Epidermal melanocyte (primary cell): ENCODE measurements around the gene TUBGCP6.
"Not testable (repeated sequence)": the region's sequence is repeated elsewhere in the genome, so short reads cannot be mapped to it uniquely, and the experiment has no call there.

ENCODE experiments used
- DNase-seq: peaks from one replicate; pipeline ENCODE4 v3.0.0; 2011; ENCODE audit warnings: low spot score; ENCODE audit not compliant: insufficient read length

The TUBGCP6 gene

DNA sequence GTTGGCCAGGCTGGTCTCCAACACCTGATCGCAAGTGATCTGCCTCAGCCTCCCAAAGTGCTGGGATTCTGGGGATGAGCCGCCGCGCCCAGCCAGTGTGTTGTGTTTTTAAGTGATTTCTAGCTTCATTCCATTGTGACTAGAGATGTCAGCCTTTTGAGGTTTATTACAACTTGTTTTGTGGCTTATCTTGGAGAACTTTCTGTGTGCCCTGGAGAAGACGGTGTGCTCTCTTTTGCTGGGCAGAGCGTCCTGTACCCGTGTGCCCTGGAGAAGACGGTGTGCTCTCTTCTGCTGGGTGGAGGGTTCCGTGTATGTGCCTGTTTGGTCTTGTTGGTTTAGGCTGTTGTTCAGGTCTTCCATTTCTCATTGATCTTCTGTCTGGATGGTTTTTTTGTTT lies 31.6 kb downstream of the TUBGCP6 start:
- no peak for DNase-seq

DNA sequence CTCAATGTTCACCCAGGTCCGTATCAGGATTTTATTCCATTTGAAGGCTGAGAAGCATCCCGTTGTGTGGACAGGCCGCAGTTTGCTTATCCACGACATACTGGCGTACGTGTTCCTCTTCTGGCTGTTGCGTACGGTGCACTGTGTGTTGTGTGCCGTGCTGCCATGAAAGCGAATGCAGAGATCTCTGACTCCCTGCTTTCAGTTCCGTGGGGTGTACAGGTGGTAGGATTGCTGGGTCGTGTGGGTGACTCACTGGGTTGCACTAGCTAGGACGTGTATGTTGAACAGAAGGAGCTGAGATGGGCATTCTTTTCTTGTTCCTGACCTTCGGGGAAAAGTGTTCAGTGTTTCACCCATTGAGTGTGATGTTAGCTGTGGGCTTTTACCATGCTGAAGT lies 33.7 kb downstream of the TUBGCP6 start:
- no peak for DNase-seq

DNA sequence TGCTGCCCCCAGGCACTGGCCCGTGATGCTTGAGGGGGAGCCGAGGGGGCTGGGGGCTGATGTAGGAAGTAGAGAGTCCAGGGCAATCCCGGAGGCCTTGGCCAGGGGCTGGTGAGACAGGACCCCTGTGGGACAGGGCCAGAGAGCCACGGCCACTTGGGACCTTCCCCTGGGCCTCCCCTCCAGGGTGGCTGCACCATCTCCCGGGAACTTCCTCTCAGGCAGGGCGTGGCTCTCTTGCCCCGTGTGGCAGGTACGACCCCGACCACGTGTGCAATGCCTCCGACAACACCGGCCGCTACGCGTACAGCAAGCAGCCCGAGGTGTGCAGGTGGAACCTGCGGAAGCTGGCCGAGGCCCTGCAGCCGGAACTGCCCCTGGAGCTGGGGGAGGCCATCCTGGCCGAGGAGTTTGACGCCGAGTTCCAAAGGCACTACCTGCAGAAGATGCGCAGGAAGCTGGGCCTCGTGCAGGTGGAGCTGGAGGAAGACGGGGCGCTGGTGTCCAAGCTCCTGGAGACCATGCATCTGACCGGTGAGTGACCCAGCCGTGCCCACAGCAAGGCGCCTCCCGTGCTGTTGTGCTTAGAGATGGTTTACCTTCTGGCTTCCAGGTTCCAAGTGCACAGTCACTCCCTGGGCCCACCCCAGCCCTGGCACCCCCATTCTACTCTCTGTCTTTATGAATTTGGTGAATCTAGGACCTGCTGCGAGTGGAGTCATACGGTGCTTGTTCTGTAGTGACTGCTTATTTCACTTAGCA lies 34.3 kb downstream of the TUBGCP6 start:
- no peak for DNase-seq

DNA sequence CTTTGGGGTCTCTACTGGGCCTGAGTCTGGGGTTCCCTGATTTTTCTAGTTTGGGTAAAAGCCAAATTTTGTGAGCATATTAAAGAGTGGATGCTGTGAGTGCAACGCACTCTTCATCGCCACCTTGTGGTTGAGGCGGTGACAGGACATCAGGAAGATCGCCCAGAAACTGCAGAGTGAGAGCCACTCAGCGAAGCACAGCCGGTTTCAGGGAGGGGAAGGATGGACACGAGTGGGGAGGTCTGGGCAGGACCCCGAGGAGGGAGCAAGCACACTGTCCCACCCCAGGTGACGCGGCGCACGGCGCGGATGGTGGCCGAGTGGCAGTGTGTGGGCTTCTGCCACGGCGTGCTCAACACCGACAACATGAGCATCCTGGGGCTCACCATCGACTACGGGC lies 34.9 kb downstream of the TUBGCP6 start:
- peak; percentile 88 for DNase-seq

DNA sequence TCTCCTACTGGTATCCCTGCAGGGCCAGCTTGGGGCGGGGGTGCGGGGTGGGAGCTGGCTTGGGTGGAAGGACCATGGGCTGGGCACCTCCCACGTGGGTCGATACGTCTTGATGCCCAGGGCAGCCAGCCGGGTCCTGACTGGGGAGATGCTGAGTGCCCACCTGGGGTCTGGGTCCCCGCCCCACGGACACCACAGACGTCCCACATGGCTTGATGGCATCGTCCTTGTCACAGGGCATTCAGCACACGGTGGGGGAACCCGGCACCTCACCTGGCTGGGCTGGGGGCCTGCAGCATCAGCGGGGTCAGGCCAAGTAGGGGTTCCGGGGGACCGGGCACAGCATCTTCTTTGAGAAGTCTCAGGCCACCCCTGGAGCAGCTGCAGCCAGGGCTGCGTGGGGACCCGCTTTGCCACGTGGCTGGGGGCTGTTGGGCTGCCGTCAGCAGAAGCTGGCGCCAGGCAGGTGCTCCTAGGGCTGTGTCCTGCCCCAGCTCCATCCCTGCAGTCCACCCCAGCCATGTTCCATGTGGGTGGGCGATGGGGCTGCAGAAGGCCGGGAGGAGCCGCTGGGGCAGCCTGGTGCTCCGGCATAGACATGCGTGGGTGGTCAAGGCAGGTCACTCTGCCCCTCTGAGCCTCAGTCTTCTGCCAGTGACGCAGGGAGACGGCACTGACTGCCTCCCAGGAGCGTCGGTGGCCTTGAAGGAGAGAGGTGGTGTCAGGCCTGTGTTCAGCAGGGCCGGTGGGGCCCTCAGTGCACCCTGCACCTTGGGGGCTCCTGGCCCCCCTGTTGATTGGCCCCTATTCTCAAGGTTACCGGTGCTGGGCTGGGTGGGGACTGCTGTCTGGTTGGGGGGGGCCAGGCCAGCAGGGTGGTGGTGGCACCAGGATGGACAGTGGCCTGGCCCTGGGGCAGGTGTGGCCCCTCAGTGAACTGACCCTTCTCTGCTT lies 35.6 kb downstream of the TUBGCP6 start:
- DNase-seq: no peak

DNA sequence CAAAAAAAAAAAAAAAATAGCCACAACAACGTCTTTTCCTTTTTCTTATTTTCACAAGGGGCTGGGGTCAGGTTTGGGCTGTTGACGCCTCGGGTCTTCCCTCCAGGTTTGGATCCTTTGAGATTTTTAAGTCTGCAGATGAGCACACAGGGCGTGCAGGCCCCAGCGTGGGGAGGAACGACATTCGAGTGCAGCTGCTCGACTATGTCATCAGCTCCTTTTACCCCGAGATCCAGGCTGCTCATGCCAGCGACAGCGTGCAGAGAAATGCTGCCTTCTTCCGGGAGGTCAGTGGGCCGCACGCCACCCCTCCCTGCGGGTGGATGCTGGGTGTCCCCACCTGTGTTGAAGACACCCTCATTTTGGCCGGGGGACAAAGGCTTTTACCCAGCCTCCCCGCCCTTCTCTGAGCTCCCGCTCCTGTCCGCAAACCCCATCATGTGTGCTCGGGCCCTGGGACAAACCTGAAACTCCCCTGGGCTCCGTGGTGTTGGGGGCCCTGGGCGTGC lies 36.3 kb downstream of the TUBGCP6 start:
- DNase-seq: no peak

DNA sequence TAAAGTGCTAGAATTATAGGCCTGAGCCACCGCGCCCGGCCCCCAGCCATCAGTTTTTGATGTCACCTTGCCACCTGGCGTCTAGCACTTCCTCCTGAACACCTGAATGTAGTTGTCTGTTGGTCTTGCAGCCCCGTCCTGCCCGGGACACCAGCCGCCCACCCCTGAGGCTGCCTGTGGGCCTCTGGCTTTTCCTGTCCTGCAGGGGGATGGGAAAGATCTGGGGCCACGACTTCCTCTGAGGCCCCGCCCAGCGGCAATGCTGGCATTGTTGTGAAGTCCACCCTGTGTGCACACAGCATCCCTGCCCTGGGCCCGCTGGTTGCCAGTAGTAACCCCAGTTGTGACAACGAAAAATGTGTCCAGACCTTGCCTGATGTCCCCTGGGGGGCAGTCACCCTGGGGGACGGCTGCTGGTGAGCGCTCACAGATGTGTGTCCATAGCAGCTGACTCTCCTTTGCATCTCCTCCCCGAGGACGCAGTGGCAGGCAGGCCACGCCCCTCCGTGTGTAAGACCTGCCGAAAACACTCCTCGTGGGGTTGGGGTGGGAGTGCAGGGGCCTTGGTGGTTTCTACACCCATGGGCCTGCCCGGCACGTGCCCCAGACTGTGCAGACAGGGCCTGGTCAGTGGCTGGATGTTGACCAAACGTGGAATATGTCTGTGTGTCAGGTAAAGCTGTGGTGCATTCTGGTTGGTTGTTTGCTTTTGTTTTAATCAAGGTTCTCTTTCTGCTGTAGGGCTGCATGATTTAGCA lies 37.3 kb downstream of the TUBGCP6 start:
- no peak for DNase-seq

DNA sequence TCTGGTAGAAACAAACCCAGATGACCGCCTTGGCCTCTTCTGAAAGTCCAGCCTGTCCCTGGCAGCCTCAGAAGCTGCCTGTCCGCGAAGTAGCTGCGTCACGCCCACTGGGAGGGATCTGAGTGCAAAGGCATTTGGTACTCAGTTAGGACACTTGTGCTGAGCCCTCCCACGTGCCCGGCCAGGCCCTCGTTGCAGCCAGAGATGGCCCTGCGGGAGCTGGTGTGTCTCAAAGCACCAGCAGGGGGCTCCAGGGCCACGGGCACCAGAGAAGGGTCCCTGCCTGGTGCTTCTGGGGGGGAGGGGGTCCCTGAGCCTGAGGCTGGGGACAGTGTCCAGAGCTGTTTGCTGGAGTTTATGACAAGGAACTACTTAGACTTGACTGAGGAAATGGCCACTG lies 38.2 kb downstream of the TUBGCP6 start:
- no peak for DNase-seq

DNA sequence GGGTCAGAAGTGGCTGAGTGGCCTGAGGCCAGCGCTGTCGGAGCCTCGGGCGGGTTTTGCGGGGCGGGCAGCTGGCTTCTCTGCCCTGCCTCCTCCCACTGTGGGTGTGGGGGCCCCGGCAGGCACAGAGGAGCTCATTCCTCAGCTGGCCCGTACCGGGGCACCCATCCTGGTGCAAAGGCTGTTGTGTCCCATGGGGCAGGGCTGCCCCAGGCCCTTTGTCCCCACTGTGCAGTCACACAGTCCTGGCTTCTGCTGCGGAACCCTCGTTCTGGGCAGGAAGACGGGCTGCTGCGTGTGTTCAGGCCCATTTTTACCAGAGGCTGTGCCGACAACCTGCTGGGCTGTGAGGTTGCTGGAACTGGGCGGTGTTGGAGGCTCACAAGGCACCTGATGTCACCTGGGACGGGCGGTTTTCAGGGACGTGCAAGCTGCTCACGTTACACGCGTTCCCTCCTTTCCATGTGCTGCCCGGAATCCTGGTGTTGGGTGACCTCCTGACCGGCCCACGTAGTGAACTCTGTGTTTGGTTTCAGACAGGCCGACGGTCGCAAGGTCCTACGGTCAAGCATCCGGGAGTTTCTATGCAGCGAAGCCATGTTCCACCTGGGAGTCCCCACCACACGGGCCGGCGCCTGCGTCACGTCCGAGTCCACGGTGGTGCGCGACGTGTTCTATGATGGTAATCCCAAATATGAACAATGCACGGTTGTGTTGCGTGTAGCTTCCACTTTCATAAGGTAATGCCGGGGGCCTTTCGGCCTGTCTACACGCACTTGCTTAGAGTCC lies 38.8 kb downstream of the TUBGCP6 start:
- DNase-seq: no peak

DNA sequence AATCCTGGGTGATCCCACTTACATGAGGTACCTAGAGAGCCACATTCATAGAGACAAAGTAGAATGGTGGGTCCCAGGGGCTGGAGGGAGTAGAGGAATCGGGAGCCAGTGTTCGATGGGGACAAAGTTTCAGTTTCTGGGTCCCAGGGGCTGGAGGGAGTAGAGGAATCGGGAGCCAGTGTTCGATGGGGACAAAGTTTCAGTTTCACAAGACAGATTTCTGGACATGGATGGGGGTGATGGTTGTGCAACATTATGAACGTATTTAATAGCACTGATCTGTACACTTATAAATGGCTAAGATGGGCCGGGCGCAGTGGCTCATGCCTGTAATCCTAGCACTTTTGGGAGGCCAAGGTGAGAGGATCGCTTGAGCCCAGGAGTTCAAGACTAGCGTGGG lies 39.8 kb downstream of the TUBGCP6 start:
- not testable (repeated sequence) for DNase-seq

DNA sequence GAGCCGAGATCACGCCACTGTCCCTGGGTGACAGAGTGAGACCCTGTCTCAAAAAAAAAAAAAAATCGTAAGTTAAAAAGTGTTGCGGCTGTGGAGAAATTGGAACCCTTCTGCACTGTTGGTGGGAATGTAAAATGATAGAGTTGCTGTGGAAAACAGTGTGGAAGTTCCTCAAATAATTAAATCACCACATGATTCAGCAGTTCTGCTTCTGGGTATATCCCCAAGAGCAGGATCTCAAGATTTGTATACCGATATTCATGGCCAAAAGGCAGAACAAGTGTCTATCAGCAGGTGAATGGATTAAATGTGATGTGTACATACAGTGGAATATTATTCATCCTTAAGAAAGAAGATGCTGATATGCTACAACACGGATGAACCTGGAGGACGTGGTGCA lies 40.3 kb downstream of the TUBGCP6 start:
- no peak for DNase-seq

DNA sequence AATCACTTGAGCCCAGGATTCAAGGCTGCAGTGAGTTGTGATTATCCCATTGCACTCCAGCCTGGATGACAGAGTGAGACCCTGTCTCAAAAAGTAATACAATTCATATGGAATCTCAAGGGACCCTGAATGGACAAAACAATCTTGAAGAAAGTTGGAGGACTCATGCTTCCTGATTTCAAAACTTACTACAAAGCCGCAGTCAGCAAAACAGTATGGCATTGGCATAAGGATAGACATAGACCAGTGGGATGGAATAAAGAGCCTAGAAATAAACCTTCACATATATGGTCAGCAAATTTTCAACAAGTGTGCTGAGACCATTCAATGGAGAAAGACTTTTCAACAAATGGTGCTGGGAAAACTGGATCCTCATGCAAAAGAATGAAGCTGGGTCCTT lies 41.5 kb downstream of the TUBGCP6 start:
- no peak for DNase-seq

DNA sequence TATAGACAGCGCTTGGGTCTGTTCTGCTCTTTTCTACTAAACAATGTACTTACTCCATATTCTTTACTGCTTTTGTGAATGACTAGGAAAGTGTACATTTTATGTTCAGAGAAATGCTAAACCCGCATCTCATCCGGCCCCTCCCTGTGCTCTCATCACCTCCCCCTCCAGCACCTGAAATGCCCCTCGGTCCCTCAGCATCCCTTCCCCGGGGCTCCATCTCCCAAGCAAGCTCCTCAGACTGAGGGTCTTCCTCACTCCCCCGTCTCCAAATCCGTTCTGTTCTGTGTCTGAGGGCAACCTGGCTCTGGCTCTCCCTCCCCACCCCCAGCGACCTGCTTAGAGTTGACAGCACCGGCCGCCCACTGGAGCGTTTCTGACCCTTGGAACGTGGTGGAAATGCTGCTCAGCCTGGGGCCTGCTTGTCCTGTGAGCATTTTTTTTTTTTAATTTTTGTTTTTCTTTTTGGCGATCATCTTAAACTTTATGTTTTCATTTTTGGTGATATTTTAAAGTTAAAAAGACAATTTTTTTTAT lies 42.6 kb downstream of the TUBGCP6 start:
- DNase-seq: no peak

DNA sequence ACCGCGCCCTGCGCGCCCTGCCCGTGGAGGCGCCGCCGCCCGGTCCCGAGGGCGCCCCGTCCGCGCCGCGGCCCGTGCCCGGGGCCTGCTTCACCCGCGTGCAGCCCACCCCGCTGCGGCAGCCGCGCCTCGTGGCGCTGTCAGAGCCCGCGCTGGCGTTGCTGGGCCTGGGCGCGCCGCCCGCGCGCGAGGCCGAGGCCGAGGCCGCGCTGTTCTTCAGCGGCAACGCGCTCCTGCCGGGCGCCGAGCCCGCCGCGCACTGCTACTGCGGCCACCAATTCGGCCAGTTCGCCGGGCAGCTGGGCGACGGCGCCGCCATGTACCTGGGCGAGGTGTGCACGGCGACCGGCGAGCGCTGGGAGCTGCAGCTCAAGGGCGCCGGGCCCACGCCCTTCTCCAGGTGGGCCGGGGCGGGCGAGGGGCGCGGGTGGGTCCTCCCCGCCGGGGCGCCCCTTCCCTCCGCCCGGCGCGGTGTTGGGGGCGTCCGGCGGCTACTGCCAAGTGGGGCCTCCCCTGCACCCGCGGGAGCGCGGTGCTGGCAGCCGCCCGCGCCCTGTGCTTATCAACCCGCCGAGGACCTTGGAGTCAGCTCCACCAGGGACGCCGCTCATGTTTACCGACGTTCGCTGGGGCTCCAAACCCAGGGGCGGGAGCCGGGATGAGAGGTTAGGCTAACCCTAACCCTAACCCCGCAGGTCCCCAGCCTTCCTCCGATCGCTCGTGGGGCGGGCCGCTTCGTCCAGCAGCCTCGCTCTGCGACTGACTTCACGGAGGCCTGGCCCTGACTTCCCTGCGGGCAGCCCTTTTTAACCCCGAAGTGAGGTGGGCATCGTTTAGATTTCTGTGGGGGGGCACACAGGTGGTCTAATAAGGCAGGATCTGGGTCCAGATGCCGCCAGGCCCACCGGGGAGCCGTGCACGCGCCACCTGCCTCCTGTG lies 43.4 kb downstream of the TUBGCP6 start:
- peak; percentile 55 for DNase-seq

DNA sequence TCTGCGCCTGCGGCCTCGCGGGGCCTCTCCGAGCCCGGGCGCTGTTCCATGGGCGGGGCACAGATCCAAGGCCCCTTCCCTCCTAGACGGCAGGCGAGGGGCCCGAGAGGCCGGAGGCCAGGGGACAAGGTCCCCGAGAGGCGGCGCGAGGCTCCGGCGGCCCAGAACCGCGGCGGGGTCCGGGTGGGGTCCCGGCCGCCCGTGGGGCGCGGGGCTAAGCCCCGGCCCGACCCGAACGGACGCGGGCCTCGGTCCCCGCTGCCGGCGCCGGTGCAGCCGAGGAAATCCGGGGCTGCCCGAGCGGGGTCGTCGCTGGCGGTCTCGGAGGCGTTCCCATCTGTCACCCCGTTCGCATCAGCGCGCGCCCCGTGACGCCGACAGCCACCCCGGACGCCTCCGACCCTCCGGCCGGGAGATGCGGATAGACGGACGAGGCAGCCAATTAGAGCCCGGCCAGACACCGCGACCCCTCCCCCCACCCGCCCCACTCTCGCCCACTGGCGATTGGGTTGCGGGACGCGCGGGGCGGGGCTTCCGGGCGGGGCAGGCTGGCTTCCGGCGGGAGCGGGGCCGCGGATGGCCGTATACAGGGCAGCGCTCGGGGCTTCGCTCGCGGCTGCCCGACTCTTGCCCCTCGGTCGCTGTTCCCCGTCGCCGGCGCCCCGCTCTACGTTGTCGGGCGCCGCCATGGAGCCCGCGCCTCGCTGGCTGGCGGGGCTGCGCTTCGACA lies 44.2 kb downstream of the TUBGCP6 start, which contains the start of gene SELENOO:
Gene SELENOO (plus strand): TSS at position 551 of the 730 bp plus-strand sequence. CDS start 26 bp downstream, at position 577.
- DNase-seq: peak; percentile 100

DNA sequence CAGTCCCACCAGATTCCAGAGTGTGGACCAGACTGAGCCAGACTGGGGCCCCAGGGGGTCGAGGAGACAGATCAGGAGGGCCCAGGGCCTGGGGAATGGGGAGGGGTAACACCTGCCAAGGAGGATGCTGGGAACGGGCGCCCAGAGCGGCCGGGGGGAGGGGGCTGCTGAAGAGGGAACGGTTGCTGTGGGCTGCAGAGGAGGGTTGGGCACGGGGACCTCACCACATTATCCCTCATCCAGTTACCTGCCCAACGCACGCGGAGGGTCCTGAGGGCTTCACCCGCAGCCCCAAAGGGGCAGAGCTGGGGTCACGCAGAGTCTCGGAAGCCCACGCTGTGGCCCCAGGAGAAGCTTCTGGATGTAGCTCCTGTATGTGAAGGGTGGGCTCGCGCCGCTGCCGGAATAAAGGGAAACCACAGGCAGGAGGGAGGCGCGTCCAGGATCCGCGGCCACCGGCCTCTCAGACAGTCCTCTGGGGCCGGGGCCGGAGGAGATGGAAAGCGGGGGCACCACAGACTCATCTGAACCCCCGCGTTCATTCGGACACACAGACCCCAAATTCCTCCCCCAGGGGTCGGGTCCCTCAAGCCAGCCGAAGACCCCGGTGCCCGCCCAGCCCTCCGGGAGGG lies 44.9 kb downstream of the TUBGCP6 start:
- DNase-seq: no peak

DNA sequence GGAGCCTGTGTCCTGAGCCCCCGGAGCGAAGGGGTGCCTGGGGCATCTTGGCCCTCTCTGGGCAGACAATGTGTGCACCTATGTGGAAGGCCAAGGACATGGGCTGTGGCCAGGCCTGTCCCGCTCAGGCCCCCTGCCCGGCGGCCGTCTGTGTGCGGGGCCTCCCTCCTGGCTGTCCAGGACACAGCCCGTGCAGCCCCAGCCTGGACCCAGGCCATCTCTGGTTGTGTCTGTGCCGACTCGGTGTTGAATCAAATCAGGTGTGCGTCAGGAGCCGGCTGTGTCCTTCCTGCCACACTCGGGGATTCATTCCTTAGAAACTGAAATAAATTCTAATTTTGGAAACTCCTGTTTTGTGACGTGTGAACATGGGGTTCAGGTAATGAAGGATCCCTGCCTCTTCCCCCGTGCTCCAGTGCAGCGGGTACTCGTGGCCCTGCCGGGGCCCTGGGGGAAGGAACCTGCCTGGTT lies 45.5 kb downstream of the TUBGCP6 start:
- no peak for DNase-seq

DNA sequence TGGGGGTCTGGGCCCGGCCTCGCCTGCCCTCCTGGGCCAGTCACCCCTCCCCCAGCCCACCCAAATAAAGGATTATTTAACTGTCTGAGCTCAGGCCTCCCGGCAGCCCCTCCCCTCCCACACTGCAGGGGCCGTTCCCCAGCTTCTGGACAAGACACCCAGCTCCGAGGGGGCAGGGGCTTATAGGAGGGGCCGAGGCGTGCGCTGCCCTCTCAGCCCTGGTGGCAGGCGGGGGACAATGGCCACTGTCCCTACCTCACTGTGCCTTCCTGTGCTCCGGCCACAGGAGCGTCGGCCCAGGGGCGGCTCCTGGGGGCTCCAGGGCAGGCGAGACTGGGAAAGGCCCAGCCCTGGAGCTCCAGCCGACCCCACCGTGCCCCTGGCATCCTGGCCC lies 46.2 kb downstream of the TUBGCP6 start:
- DNase-seq: no peak
